ENCODE measurements around the gene POU2F2. TPM values are rescaled to one million over a fixed set of nuclear protein-coding genes. Genes with fewer than 3 reads are reported as not detected.

The POU2F2 gene
- 4.3 TPM for total RNA-seq

- peak; percentile 44 for DNase-seq (ENCODE audit: low spot score)
Measured at GRCh38 chr19:42132030-42132628, at the start of gene POU2F2. Gene POU2F2 (minus strand): TSS chr19:42132446. CDS start chr19:42132411, 35 bp downstream.

DNA sequence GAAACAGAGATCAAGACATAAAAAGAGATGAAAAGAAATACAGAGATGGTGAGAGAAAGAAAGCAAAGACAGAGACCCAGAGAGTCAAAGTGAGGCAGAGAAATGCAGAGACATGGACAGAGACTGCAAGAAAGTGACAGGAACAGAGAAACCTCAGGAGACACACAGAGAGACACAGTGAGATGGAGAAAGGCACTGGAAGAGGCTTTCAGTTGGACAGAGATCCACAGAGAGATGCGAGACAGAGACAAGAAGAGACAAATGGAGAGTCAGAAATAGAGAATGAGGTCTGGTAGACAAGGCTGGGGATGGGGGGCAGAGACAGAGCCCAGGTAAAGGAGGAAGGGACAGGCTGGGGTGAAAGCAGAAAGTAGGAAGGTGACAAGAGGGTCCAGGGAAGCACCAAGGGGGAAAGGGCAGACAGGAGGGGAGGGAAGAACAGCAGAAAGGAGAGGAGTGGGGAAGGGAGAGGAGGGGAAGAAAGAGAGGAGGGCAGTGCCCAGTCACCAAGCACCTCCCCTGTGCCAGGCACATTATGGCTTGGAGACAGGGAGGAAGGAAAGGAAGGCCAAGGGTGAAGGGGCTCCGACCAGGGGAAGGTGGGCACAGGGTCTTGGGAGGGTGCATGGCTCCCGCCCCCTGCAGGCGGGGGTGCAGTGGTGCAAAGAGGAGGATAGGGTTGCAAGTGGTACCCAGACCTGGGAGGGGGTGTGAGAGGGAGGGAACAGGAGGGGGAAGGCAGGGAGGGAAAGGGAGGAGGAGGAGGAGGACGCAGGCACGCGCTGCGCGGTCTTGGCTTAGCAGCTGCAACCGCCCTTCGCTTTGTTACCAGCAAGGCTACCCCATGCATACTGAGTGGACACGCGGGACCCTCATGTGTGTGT, 46.8 kb upstream of the POU2F2 start:
- DNase-seq (ENCODE audit: low spot score): no peak

- DNase-seq (ENCODE audit: low spot score): no peak
Measured at GRCh38 chr19:42177686-42178019, 45.4 kb upstream of the POU2F2 start.

GRCh38 chr19:42176990-42177685, 44.9 kb upstream of the POU2F2 start:
- peak; percentile 66 for DNase-seq (ENCODE audit: low spot score)

DNA sequence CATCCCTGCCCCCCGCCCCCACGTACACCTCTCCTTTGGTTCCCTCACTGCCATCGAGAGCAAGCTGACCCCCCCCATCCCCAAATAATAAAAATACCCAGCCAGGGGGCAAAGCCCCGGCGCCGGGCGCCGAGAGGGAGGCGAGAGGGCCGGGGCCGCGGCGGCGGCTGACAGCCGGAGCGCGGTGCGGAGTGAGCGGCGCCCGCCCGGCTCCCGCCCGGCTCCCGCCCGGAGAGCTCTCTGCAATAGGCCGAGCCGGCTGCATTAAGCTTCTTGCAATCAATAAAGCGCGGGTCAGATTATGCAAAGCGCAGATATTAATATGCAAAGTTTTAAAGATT, 44.4 kb upstream of the POU2F2 start:
- no peak for DNase-seq (ENCODE audit: low spot score)

DNA sequence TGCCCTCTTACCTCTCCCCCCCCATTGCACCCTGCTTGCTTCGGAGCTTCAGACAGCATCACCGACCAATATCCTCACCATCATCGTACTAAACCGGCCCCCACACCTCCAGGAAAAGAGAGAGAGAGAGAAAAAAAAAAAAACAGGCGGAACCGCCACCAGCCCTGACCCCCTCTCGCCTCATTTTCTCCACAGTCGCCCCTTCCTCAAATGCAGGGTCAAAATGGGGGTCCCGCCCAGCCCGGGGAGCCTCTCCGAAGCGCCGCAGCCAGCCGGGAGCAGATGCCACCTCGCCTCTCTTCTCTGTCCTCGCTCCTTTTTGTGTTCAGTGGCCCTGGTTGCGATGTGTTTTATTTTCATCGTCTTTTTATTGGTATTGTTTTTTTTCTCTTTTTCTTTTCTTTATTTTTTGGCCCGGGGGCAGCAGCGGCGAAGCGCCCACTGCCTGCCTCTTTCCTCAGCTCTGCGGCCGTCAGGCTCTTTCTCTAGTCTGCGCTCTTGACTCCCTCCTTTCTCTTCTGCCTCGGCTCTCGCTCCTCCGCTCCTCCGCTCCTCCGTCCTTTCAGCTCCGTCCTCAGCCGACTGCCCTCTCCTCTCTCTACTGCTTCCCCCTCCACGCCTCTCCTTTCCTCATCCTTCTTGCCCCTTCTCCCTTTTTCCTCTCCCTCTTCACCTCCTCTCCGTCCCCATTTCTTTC, 43.9 kb upstream of the POU2F2 start:
- DNase-seq (ENCODE audit: low spot score): no peak

DNA sequence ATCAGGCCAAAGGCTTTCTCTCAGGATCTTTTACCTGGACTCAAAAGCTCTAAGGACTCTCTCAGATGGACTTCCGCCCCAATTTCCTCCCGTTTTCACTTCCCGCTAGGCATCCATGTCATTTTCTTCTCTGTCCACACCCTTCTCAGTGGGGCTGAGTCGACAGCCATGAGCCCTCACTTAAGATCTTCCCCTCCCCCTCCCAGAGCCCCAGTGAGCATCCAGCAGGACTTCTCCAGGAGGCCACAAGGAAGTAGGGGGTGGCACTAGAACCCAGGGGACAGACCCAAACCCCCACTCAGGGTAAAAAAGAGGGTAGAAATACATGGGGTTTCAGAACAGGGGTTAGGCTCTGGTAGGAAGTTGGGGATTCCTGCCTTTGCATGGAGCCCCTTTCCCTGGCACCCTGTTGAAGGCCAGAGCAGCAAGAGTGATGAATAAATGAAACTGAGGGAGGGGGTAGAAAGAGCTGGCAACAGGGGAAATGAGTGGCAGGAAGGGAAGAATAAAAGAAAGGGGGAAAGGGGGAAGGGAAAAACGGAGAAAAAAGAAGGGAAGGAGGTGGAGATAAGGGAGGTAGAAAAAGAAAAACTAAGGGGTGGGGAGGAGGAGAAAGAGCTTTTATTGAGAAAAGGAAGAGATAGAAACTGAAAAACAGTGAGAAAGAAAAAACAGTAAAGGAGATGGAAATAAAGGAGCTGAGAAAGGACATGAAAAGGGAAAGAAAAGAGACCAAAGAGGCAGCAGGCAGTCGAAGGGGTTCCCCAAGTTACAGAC, 42.9 kb upstream of the POU2F2 start:
- no peak for DNase-seq (ENCODE audit: low spot score)

- no peak for DNase-seq (ENCODE audit: low spot score)
Measured at GRCh38 chr19:42174188-42174587, 41.9 kb upstream of the POU2F2 start.

DNA sequence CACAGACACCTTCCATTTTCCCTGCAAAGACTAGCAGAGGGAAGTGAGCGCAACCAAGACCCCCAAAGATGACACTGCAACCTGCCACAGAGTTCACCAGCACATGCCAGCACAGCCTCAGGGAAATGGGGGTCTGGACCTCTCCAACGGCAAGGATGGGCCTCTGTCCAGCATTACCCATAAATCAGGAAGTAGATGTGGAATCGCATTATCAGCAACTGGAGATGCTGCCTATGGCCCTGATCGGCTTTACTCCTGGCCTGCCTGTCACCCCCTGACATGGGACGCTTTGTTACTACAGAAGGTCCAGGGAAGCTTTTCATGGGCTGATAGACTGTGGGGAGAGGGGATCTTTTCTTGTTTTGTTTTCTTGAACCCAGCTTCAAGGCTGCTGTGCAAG, 41.4 kb upstream of the POU2F2 start:
- no peak for DNase-seq (ENCODE audit: low spot score)

GRCh38 chr19:42172261-42172660, 40.0 kb upstream of the POU2F2 start:
- peak; percentile 73 for DNase-seq (ENCODE audit: low spot score)

GRCh38 chr19:42170715-42171114, 38.5 kb upstream of the POU2F2 start:
- DNase-seq (ENCODE audit: low spot score): no peak

DNA sequence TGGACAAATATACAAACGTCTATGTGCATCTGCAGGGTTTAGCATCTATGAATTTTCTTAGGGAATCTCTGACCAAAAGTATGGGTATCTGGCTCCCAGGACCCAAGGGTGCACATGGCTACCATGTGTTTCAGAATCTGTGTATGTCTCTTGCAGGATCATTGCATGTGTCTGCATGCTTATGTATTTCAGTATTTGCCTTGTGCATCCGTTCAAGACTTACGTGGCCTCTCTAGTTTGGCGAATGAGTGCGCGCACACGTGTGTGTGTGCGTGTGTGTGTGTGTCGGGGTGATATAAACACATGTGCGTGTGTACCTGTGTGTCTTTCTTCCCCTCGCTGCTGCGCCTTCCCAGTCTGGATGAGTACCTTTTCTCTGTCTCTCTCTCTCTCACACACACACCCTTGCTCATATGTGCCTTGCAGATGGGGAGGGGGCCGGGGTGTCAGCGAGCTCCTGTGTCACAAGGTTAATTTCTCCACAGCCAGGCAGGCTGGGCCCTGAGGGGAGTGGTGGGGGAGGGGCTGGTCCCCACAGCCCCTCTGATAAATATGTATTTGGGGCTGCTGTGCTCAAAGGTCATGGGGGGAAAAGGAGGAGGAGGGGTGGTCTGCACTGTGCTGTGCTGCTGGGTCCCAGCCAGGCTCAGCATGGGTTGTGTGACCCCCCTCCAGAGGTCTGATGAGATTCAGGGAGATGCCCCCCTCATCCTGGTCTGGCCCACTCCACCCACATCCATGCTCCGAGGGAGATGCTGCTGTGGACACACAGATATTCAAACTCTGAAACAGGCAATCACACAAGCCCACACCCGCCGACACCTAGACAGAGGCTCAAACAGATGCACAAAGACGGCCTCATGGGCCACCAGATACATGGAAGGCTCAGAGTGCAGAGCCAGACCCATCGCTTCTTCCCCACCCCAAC, 37.5 kb upstream of the POU2F2 start:
- DNase-seq (ENCODE audit: low spot score): no peak

DNA sequence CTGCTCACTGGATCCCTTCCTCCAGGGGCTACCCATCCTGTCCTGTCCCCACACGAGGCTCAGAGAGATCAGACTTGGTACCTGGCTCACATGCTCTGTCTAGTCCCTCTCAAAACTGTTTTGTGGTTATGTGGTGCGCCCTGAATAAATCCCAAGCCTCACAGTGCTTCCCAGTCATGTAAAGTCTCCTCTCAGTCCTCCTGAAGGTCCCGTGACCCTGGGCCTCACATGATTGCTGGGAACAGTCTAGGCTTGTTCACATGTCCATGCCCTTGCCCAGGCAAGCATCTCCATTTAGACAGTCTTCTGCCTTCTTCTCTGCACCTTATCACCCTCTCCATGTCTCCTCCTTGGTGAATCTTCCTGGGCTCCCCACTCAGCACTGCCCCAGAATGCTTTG, 36.0 kb upstream of the POU2F2 start:
- DNase-seq (ENCODE audit: low spot score): no peak

DNA sequence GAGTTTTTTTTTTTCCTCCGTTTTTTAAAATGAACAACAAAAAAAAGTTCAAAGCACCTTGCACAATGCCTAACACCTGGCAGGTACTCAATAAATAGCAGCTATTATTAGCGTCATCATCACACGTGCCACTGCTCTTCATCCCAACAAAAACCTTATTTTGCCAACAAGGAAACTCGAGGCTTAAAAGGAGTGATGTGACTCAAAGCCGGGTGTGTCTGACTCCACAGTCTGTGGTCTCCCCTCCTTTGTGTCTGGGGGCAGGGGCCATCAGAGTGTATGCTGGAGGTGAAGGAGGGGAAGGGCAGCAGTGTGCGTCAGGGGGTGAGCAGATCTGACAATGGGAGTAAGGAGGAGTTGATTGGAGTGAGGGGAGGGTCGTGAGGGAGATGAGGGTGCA, 34.1 kb upstream of the POU2F2 start:
- DNase-seq (ENCODE audit: low spot score): no peak

DNA sequence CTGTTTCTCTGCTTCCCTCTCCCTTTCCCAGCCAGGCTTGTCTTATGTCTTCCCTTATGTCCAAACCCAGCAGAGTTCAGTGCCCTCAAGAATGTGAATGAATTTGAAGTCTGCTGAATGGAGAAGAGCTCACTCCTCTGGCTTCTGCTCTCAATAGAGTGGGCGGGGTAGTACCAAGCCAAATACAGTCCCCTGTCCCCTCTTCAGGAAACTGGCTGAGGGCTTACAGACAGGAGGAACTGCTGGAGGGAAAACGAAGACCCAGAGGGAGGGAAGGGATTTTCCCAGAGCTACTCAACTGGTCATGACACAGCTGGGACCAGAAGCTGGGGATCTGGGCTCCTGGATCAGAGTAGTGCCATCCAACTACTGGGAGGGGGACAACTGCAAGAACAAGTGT, 32.9 kb upstream of the POU2F2 start:
- no peak for DNase-seq (ENCODE audit: low spot score)

DNA sequence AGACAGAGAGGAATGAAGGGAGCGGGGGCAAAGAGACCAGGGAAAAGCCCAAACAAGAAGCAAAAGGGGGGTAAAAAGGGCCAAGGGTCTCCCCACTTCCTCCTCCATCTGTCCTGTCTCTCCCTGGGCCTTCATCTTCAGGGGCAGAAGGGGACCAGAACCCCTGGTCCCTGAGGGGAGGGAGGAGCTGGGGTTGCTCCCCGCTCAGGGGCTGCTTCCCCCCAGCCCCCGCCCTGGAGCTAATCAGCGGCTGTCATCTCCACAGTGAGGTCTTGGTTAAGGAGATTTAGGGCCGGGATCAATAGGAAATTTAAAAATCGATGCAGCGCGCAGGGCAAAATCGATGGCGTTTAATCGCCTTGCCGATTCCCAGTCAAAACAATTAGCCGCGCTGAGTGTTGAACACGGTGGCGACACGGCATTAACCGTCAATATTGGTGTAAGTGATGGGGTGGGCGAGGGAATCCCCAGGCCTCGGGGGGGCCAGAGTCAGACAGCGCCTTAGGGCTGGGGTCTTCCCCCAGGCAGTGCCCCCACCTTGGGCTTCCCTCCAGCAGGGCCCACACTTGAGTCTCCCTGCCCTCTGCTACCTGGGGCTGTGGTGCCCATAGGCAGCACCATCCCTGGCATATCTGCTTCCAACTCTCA, 29.5 kb upstream of the POU2F2 start:
- DNase-seq (ENCODE audit: low spot score): no peak

DNA sequence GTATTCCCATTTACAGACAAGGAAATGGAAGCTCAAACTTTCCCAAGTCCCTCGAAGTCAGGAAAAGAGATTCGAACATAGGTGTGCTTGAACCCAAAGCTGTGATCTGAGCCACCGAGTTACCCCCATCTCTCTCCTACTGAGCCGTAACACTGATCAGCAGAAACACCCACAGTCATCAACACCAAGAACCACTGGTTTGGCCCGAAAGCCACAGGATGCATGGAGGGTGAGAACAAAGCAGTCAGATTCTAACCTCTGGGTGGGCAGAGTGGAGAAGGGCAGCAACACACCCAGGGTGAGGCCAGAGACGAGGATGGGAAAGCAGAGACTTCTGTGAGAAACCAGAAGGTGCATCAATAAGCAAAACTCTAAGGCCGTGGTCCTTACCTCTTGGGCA, 27.7 kb upstream of the POU2F2 start:
- no peak for DNase-seq (ENCODE audit: low spot score)

DNA sequence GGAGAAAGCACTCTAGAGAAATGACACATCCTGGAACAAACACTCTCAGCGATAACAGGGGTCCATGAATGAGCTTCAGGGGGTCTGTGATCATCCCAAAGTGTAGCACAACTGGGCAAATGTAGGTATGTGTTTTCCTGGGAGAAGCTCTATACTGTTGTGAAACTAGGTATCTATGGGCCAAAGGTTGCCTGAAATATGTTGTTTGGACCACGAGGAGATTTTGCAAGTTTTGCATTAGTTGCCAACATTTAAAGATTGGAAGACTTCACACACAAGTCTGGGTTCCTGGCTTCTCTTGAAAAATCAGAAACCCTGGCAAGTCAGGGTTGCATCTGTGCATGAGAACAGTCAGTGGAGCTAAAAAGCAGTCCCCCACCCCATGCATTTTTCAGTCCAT, 26.7 kb upstream of the POU2F2 start:
- DNase-seq (ENCODE audit: low spot score): no peak

- DNase-seq (ENCODE audit: low spot score): no peak
Measured at GRCh38 chr19:42156571-42156970, 24.3 kb upstream of the POU2F2 start.

DNA sequence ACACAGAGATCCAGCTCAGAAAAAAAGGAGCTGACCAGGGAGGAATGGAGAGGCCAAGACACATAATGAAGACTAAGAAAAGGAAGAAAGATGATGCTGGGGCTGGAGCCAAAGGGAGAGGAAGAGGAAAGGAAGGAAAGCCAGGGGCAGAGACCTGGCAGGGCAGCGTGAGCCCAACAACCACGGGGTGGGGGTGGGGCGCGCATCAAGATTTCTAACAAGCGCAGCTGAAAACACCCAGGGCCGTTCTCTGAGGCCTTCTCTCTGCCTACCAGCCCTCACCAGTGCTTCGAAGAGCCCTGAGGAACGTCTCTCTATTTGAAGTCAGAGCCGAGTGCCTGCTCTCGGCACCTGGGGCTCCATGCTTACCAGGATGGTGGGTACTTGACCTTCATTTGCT, 23.6 kb upstream of the POU2F2 start:
- DNase-seq (ENCODE audit: low spot score): no peak

Measured in mucosa of gallbladder (tissue), 1 donor.